GM12892 (cell line): ENCODE measurements around the gene TBCD.

Source experiments
- POLR2A ChIP-seq: IDR thresholded peaks from 2 replicates; pipeline ENCODE4 v1.6.1; 2011; ENCODE audit warnings: low read depth, low read length, control low read depth
- POLR2AphosphoS5 ChIP-seq: IDR thresholded peaks from 2 replicates; pipeline ENCODE4 v1.6.1; 2011; ENCODE audit warnings: low read depth, low read length, control low read depth

GRCh38 chr17:82734987-82735866 lies 16.6 kb upstream of the TBCD start, which contains the start of gene FN3K:
- no peak for TF ChIP-seq POLR2A
- no peak for TF ChIP-seq POLR2AphosphoS5
